ENCODE measurements around the gene CEP128.

CEP128 gene

GRCh38 chr14:80941241-80942185 lies at the start of gene CEP128:
Gene CEP128 (minus strand): TSS chr14:80941738.
- in situ Hi-C loops (cut with MboI; ENCODE audit: low sequenced_read_pairs) = no loop called here

- in situ Hi-C loops (cut with MboI; ENCODE audit: low sequenced_read_pairs) = no loop called here
Observed at GRCh38 chr14:80988735-80989429, 47.3 kb upstream of the CEP128 start.

GRCh38 chr14:80988192-80988591 lies 46.7 kb upstream of the CEP128 start:
- in situ Hi-C loops (cut with MboI; ENCODE audit: low sequenced_read_pairs) = no loop called here

- in situ Hi-C loops (cut with MboI; ENCODE audit: low sequenced_read_pairs) = no loop called here
Observed at GRCh38 chr14:80987235-80988032, 45.9 kb upstream of the CEP128 start.

GRCh38 chr14:80982711-80983110 lies 41.2 kb upstream of the CEP128 start:
- in situ Hi-C loops (cut with MboI; ENCODE audit: low sequenced_read_pairs) = no loop called here

GRCh38 chr14:80981673-80982072 lies 40.1 kb upstream of the CEP128 start:
- in situ Hi-C loops (cut with MboI; ENCODE audit: low sequenced_read_pairs) = no loop called here

- in situ Hi-C loops (cut with MboI; ENCODE audit: low sequenced_read_pairs) = no loop called here
Observed at GRCh38 chr14:80981156-80981555, 39.6 kb upstream of the CEP128 start.

GRCh38 chr14:80979951-80980350 lies 38.4 kb upstream of the CEP128 start:
- in situ Hi-C loops (cut with MboI; ENCODE audit: low sequenced_read_pairs) = no loop called here

GRCh38 chr14:80978403-80978802 lies 36.9 kb upstream of the CEP128 start:
- in situ Hi-C loops (cut with MboI; ENCODE audit: low sequenced_read_pairs) = no loop called here

- in situ Hi-C loops (cut with MboI; ENCODE audit: low sequenced_read_pairs) = no loop called here
Observed at GRCh38 chr14:80977221-80977620, 35.7 kb upstream of the CEP128 start.

- in situ Hi-C loops (cut with MboI; ENCODE audit: low sequenced_read_pairs) = no loop called here
Observed at GRCh38 chr14:80974679-80975078, 33.1 kb upstream of the CEP128 start.

GRCh38 chr14:80973931-80974641 lies 32.5 kb upstream of the CEP128 start:
- in situ Hi-C loops (cut with MboI; ENCODE audit: low sequenced_read_pairs) = no loop called here

GRCh38 chr14:80965037-80965436 lies 23.5 kb upstream of the CEP128 start:
- in situ Hi-C loops (cut with MboI; ENCODE audit: low sequenced_read_pairs) = no loop called here

- in situ Hi-C loops (cut with MboI; ENCODE audit: low sequenced_read_pairs) = no loop called here
Observed at GRCh38 chr14:80959496-80959895, 18.0 kb upstream of the CEP128 start.

- in situ Hi-C loops (cut with MboI; ENCODE audit: low sequenced_read_pairs) = no loop called here
Observed at GRCh38 chr14:80958939-80959338, 17.4 kb upstream of the CEP128 start.

GRCh38 chr14:80958226-80958625 lies 16.7 kb upstream of the CEP128 start:
- in situ Hi-C loops (cut with MboI; ENCODE audit: low sequenced_read_pairs) = no loop called here

GRCh38 chr14:80957613-80958012 lies 16.1 kb upstream of the CEP128 start:
- in situ Hi-C loops (cut with MboI; ENCODE audit: low sequenced_read_pairs) = no loop called here

- in situ Hi-C loops (cut with MboI; ENCODE audit: low sequenced_read_pairs) = no loop called here
Observed at GRCh38 chr14:80956922-80957321, 15.4 kb upstream of the CEP128 start.

- in situ Hi-C loops (cut with MboI; ENCODE audit: low sequenced_read_pairs) = no loop called here
Observed at GRCh38 chr14:80956102-80956501, 14.6 kb upstream of the CEP128 start.

GRCh38 chr14:80955416-80955941 lies 13.9 kb upstream of the CEP128 start, which contains the start of gene TSHR:
Gene TSHR (plus strand): TSS chr14:80955621. CDS start chr14:80955681, 60 bp downstream.
- in situ Hi-C loops (cut with MboI; ENCODE audit: low sequenced_read_pairs) = no loop called here

Measured in hTERT RPE-1 (cell line).